Bronchial epithelial cell (primary cell): Measurements from ENCODE around the gene OR52A1. TPM values are rescaled to one million over a fixed set of nuclear protein-coding genes. Genes with fewer than 3 reads are reported as not detected.

ENCODE experiments used
- DNase-seq: peaks from one replicate; pipeline ENCODE4 v3.0.0-alpha.2; 2010; ENCODE audit warnings: low read depth
- FAIRE-seq: peaks from 2 replicates; lab custom pipeline; 2011; peaks lifted over from hg19 to GRCh38; lab: Jason Lieb, UNC
- H3K27me3 ChIP-seq: 2 replicates; pipeline ENCODE4 v1.5.1; 2011; ENCODE audit warnings: low read length; ENCODE audit not compliant: control insufficient read depth, insufficient read depth
- H3K36me3 ChIP-seq: 2 replicates; pipeline ENCODE4 v1.5.1; 2011; ENCODE audit warnings: low read length; ENCODE audit not compliant: control insufficient read depth, insufficient read depth
- H3K4me3 ChIP-seq: 2 replicates; pipeline ENCODE4 v1.5.1; 2011; ENCODE audit warnings: mild to moderate bottlenecking, low read depth, low read length, control low read depth
- total RNA-seq: library from RNA; depleted of rRNA; stranded (reverse); fragments of >200 nt; gene quantifications from 2 replicates; pipeline ENCODE4 v1.2.1, GENCODE V29; 2014
- TF ChIP-seq, protein P1 (sequence below): IDR thresholded peaks from 2 replicates; pipeline ENCODE4 v1.5.1; 2011; ENCODE audit warnings: mild to moderate bottlenecking, moderate library complexity, low read length, control low read depth, inconsistent platforms; ENCODE audit not compliant: insufficient read depth, severe bottlenecking

The OR52A1 gene
- total RNA-seq, 1 donor from 2014 or later = not detected

GRCh38 chr11:5196067-5196466 lies 41.5 kb upstream of the OR52A1 start:
- DNase-seq (no peak), FAIRE-seq (peak; percentile 28)
- no peaks in the 10 kb centered on the region for H3K36me3 ChIP-seq
- TF ChIP-seq, protein P1, sequence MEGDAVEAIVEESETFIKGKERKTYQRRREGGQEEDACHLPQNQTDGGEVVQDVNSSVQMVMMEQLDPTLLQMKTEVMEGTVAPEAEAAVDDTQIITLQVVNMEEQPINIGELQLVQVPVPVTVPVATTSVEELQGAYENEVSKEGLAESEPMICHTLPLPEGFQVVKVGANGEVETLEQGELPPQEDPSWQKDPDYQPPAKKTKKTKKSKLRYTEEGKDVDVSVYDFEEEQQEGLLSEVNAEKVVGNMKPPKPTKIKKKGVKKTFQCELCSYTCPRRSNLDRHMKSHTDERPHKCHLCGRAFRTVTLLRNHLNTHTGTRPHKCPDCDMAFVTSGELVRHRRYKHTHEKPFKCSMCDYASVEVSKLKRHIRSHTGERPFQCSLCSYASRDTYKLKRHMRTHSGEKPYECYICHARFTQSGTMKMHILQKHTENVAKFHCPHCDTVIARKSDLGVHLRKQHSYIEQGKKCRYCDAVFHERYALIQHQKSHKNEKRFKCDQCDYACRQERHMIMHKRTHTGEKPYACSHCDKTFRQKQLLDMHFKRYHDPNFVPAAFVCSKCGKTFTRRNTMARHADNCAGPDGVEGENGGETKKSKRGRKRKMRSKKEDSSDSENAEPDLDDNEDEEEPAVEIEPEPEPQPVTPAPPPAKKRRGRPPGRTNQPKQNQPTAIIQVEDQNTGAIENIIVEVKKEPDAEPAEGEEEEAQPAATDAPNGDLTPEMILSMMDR = no peak
- H3K27me3 ChIP-seq = no peaks in the 10 kb centered on the region
- no peak overlapping the region for H3K4me3 ChIP-seq

DNA sequence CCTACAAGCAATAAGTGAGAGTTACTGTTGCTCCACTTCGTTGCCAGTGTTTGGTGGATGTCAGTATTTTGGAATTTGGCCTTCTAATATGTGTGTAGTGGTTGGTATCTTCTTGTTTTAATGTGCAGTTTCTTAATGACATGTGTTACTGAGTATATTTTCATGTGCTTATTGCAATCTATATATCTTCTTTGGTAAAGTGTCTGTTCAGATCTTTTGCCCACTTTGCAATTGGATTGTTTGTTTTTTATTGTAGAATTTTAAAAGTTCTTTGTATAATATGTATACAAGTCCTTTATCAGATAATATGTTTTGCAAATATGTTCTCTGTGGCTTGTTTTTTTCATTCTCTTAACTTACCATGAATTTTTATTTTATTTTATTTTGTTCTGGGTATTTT lies 38.2 kb upstream of the OR52A1 start:
- TF ChIP-seq, protein P1 = no peak
- H3K4me3 ChIP-seq = no peak overlapping the region
- FAIRE-seq = no peak
- no peaks in the 10 kb centered on the region for H3K36me3 ChIP-seq
- DNase-seq = no peak
- H3K27me3 ChIP-seq = no peaks in the 10 kb centered on the region

DNA sequence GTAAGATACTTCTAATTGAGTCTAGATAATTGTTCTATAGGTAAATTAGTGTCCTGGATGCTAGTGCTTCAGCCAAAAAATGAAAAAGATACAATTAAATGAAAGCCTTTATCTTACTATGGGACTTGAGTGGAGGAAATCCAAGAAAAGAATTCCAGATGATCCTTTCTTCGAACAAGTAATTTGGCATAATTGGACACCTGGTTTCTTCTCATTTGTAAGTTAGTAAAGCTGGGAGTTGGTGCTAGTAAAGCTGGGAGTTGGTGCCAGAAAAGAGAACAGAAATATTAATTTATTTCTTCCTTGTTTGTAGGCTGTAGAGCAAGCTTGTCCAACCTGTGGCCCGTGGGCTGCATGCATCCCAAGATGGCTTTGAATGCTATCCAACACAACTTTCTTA lies 33.6 kb upstream of the OR52A1 start:
- DNase-seq = no peak
- no peaks in the 10 kb centered on the region for H3K36me3 ChIP-seq
- no peak for FAIRE-seq
- TF ChIP-seq, protein P1 = no peak
- H3K27me3 ChIP-seq = no peaks in the 10 kb centered on the region
- H3K4me3 ChIP-seq = no peak overlapping the region

GRCh38 chr11:5178046-5178837 lies 23.7 kb upstream of the OR52A1 start:
- no peak overlapping the region for H3K4me3 ChIP-seq
- peak; percentile 43 for FAIRE-seq

DNA sequence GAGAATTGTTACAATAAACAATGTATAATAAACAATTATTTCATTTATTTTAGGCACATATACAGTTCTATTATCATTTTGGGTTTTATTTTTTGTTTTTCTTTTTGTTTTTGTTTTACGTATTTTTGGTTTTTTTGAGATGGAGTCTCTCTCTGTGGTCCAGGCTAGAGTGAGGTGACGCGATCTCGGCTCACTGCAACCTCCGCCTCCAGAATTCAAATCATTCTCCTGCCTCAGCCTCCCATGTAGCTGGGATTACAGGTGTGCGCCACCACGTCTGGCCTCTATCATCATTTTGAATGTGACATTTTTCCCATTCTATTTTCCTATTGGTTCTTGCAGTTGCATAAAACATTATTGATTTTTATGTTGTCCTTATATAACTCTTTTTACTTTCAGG lies 20.4 kb upstream of the OR52A1 start:
- TF ChIP-seq, protein P1 = no peak
- DNase-seq (no peak), FAIRE-seq (no peak)
- no peak overlapping the region for H3K4me3 ChIP-seq
- H3K36me3 ChIP-seq = no peaks in the 10 kb centered on the region
- H3K27me3 ChIP-seq = no peaks in the 10 kb centered on the region

More at GRCh38 chr11:5178046-5178837, 23.7 kb upstream of the OR52A1 start:
- Histone ChIP-seq H3K36me3 (no peaks in the 10 kb centered on the region), H3K27me3 (no peaks in the 10 kb centered on the region)
- TF ChIP-seq, protein P1 = no peak
- DNase-seq = no peak
